Neuronal stem cell (in vitro differentiated cells): ENCODE data around the gene PRUNE2.

Experiments used
- DNase-seq: peaks from one replicate; pipeline ENCODE4 v3.0.0-alpha.2; 2013; ENCODE audit warnings: low spot score
- H2AFZ ChIP-seq: one replicate; pipeline ENCODE4 v1.6.1; 2013; ENCODE audit warnings: mild to moderate bottlenecking, low read length, inconsistent platforms
- H2AK5ac ChIP-seq: 2 replicates; pipeline ENCODE4 v1.6.1; 2013; ENCODE audit warnings: low read depth, mild to moderate bottlenecking, inconsistent platforms, low read length, moderate library complexity, mixed read lengths
- H2BK120ac ChIP-seq: 2 replicates; pipeline ENCODE4 v1.6.1; 2013; ENCODE audit warnings: low read depth, mild to moderate bottlenecking, inconsistent platforms, low read length, moderate library complexity, mixed read lengths
- H2BK12ac ChIP-seq: one replicate; pipeline ENCODE4 v1.6.1; 2013; ENCODE audit warnings: low read length, inconsistent platforms
- H2BK15ac ChIP-seq: 2 replicates; pipeline ENCODE4 v1.6.1; 2013; ENCODE audit warnings: mild to moderate bottlenecking, low read length, inconsistent platforms, mixed read lengths
- H2BK5ac ChIP-seq: one replicate; pipeline ENCODE4 v1.6.1; 2013; ENCODE audit warnings: inconsistent platforms, mild to moderate bottlenecking, low read length, moderate library complexity
- H3K14ac ChIP-seq: one replicate; pipeline ENCODE4 v1.6.1; 2013; ENCODE audit warnings: low read length, inconsistent platforms
- H3K18ac ChIP-seq: 2 replicates; pipeline ENCODE4 v1.6.1; 2013; ENCODE audit warnings: low read length, inconsistent platforms
- H3K23ac ChIP-seq: 2 replicates; pipeline ENCODE4 v1.6.1; 2013; ENCODE audit warnings: low read depth, mild to moderate bottlenecking, mixed read lengths, low read length, inconsistent platforms; ENCODE audit not compliant: poor library complexity
- H3K27ac ChIP-seq: replicated peaks from 3 replicates; pipeline ENCODE4 v1.5.1; 2013; ENCODE audit warnings: low read length, inconsistent platforms
- H3K27me3 ChIP-seq, 3 experiments: 2 replicates each; pipeline ENCODE4 v1.6.1; 2013; ENCODE audit warnings: low read length in 3 of 3, mild to moderate bottlenecking in 2 of 3, inconsistent platforms in 1 of 3, low read depth in 1 of 3, mixed read lengths in 1 of 3, moderate library complexity in 1 of 3; ENCODE audit not compliant: control insufficient read depth in 3 of 3, insufficient read depth in 3 of 3
- H3K36me3 ChIP-seq, 2 donors: replicated peaks in 1 of 2; 2 replicates each; pipeline ENCODE4 v1.6.1; 2013; ENCODE audit warnings: low read length in 2 of 2; ENCODE audit not compliant: control insufficient read depth in 2 of 2, insufficient read depth in 2 of 2
- H3K4ac ChIP-seq: 2 replicates; pipeline ENCODE4 v1.6.1; 2013; ENCODE audit warnings: inconsistent platforms, mild to moderate bottlenecking, low read length, moderate library complexity
- H3K4me1 ChIP-seq, 2 donors: 1 replicate in 1 of 2; 2 replicates in 1 of 2; pipeline ENCODE4 v1.6.1; 2013; ENCODE audit warnings: low read length in 2 of 2, low read depth in 1 of 2; ENCODE audit not compliant: control insufficient read depth in 2 of 2, insufficient read depth in 1 of 2
- H3K4me2 ChIP-seq: one replicate; pipeline ENCODE4 v1.6.1; 2013; ENCODE audit warnings: mild to moderate bottlenecking, low read length, inconsistent platforms; ENCODE audit not compliant: insufficient read depth, poor library complexity, severe bottlenecking
- H3K4me3 ChIP-seq, 2 donors: 2 replicates each; pipeline ENCODE4 v1.5.1; 2013; ENCODE audit warnings: low read length in 2 of 2, mild to moderate bottlenecking in 2 of 2, inconsistent platforms in 1 of 2, moderate library complexity in 1 of 2
- H3K79me1 ChIP-seq: one replicate; pipeline ENCODE4 v1.6.1; 2013; ENCODE audit warnings: low read depth, mild to moderate bottlenecking, inconsistent platforms, low read length, moderate library complexity
- H3K9ac ChIP-seq: one replicate; pipeline ENCODE4 v1.6.1; 2013; ENCODE audit warnings: mild to moderate bottlenecking, low read depth, low read length, inconsistent platforms; ENCODE audit not compliant: poor library complexity
- H3K9me3 ChIP-seq, 2 donors: replicated peaks in 1 of 2; 2 replicates each; pipeline versions ENCODE3 to v1.6.1; 2013; ENCODE audit warnings: low read length in 2 of 2, mild to moderate bottlenecking in 2 of 2, inconsistent platforms in 1 of 2, low read depth in 1 of 2, mixed read lengths in 1 of 2, moderate library complexity in 1 of 2; ENCODE audit not compliant: control insufficient read depth in 2 of 2, insufficient read depth in 1 of 2
- H4K8ac ChIP-seq: one replicate; pipeline ENCODE4 v1.6.1; 2013; ENCODE audit warnings: low read depth, mild to moderate bottlenecking, inconsistent platforms, low read length, moderate library complexity
- H4K91ac ChIP-seq: one replicate; pipeline ENCODE4 v1.6.1; 2013; ENCODE audit warnings: low read length, low read depth, mild to moderate bottlenecking, inconsistent platforms; ENCODE audit not compliant: poor library complexity
- WGBS, 2 donors: extraction: QIAGEN DNeasy Blood & Tissue Kit; methylation state at CpG; one replicate each; pipeline ENCODE4 v1.1.7; 2013; ENCODE audit warnings: missing lambda C conversion rate in 2 of 2, mixed read lengths in 1 of 2; ENCODE audit not compliant: insufficient read length in 2 of 2, insufficient replicate concordance in 1 of 2; ENCODE audit errors: extremely low coverage in 2 of 2; 5-methylcytosine and 5-hydroxymethylcytosine counted together

PRUNE2 gene

DNA sequence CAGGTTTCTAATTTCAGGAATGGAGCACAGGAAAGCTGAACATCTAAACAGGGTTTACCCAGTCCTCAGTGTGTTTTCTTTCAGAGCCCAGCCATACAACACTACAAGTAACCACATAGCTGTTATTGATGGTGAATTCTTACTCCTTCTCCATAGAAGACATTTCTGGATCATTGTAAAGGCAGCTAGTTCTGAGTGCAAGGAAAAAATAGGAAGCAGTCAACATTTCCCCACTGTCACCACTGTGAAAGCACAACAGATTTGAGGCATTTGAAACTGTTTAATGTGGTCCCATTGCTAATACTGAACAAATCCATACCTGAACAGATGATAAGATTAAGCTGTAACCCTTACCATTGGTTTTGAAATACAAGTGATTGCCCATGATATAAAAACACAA lies 286.7 kb downstream of the PRUNE2 start:
- H3K4ac ChIP-seq: no peak overlapping the region
- no peaks in the 10 kb centered on the region for H3K36me3 ChIP-seq
- no peak overlapping the region for H4K8ac ChIP-seq
- peaks cover under 1 to 10% of the 10 kb centered on the region in 2 donors for H3K4me1 ChIP-seq
- no peak overlapping the region for H2BK15ac ChIP-seq
- H2AFZ ChIP-seq: no peak overlapping the region
- no peak overlapping the region for H3K4me2 ChIP-seq
- H3K4me3 ChIP-seq: no peak overlapping the region
- H4K91ac ChIP-seq: no peak overlapping the region
- no peak for DNase-seq
- no peak overlapping the region for H2BK120ac ChIP-seq
- no peaks in the 10 kb centered on the region for H3K27me3 ChIP-seq
- no peak overlapping the region for H2BK5ac ChIP-seq
- no peak overlapping the region for H2BK12ac ChIP-seq
- H3K27ac ChIP-seq: no peak overlapping the region
- no peak overlapping the region for H3K23ac ChIP-seq
- H3K9me3 ChIP-seq: no peaks in the 10 kb centered on the region
- H3K18ac ChIP-seq: no peak overlapping the region
- no peak overlapping the region for H3K14ac ChIP-seq
- H3K9ac ChIP-seq: no peak overlapping the region
- H2AK5ac ChIP-seq: no peak overlapping the region
- no peaks in the 10 kb centered on the region for H3K79me1 ChIP-seq

DNA sequence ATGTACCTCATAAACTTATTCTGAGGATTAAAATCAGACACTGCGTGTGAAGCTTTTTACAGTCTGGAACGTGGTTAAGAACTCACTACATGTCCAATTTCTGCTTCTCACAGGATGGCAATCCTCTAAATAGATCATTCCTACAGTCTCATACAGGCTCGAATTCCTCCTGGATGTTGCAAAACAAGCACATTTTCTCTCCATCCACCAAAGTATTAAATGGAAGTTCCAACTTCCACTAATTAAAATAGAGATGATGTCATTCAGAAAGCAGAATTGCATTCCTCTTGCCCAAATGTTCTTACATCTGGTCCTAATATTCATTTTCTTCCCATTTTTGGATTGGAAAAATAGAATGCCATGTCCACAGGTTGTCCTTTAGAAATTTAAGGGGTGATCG lies 287.2 kb downstream of the PRUNE2 start:
- H3K4ac ChIP-seq: no peak overlapping the region
- H4K8ac ChIP-seq: no peak overlapping the region
- H2AK5ac ChIP-seq: no peak overlapping the region
- no peak overlapping the region for H3K27ac ChIP-seq
- no peak overlapping the region for H2BK15ac ChIP-seq
- no peak overlapping the region for H2BK12ac ChIP-seq
- no peak overlapping the region for H3K14ac ChIP-seq
- no peak overlapping the region for H4K91ac ChIP-seq
- no CpG with 5 or more reads among the region's 4 CpGs for WGBS, 2 donors
- H3K4me3 ChIP-seq: no peak overlapping the region
- H3K36me3 ChIP-seq: no peaks in the 10 kb centered on the region
- no peak overlapping the region for H3K18ac ChIP-seq
- H3K79me1 ChIP-seq: no peaks in the 10 kb centered on the region
- DNase-seq: no peak
- no peaks in the 10 kb centered on the region for H3K27me3 ChIP-seq
- H3K4me2 ChIP-seq: no peak overlapping the region
- H3K9me3 ChIP-seq: no peaks in the 10 kb centered on the region
- peaks cover 0 to 5% of the 10 kb centered on the region in 2 donors for H3K4me1 ChIP-seq
- no peak overlapping the region for H3K23ac ChIP-seq
- no peak overlapping the region for H2BK120ac ChIP-seq
- no peak overlapping the region for H2BK5ac ChIP-seq
- H2AFZ ChIP-seq: no peak overlapping the region
- H3K9ac ChIP-seq: no peak overlapping the region

DNA sequence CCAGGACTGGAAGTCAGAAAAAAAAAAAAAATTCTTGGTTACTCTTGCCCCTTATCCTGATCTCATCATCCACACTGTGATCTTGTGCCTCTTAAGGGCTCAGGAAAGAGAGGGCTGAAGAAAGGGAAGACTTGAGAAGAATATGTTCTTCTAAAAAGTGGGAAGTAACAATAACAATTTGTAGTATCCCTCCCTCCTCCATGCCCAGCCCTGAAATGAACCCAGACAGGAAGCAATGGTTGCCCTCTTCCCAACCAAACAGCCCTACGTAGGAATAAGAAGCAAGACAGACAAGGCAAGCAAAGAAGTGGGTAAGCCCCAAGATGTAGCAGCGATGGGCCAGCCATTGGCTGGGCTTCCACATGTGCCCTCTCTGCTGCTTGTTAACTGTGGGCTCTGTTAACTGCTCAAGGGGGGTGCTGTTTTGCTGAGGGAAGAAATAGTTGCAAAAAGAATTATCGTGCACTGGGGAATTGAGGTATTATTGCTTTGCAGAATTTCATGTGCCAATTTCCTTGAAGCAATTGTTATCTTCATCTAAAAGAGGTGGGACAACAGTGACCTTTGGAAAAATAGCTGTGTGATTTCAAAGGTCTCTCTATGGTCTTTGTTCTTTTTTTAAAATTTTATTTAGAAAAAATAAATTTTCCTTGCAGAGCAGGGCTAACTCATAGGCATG lies 288.3 kb downstream of the PRUNE2 start:
- no peaks in the 10 kb centered on the region for H3K79me1 ChIP-seq
- no peak overlapping the region for H3K23ac ChIP-seq
- no peaks in the 10 kb centered on the region for H3K4me1 ChIP-seq
- H3K27ac ChIP-seq: no peak overlapping the region
- no peak overlapping the region for H4K8ac ChIP-seq
- no peak overlapping the region for H2BK120ac ChIP-seq
- H2BK12ac ChIP-seq: no peak overlapping the region
- no peak overlapping the region for H2AFZ ChIP-seq
- no CpG with 5 or more reads among the region's 3 CpGs for WGBS, 2 donors
- H3K36me3 ChIP-seq: no peaks in the 10 kb centered on the region
- no peak overlapping the region for H3K9ac ChIP-seq
- no peak overlapping the region for H3K4ac ChIP-seq
- H3K9me3 ChIP-seq: no peaks in the 10 kb centered on the region
- no peak overlapping the region for H3K14ac ChIP-seq
- H4K91ac ChIP-seq: no peak overlapping the region
- no peak overlapping the region for H2AK5ac ChIP-seq
- H3K4me3 ChIP-seq: no peak overlapping the region
- no peak overlapping the region for H3K18ac ChIP-seq
- no peak overlapping the region for H3K4me2 ChIP-seq
- H3K27me3 ChIP-seq: no peaks in the 10 kb centered on the region
- no peak overlapping the region for H2BK15ac ChIP-seq
- DNase-seq: no peak
- H2BK5ac ChIP-seq: no peak overlapping the region

DNA sequence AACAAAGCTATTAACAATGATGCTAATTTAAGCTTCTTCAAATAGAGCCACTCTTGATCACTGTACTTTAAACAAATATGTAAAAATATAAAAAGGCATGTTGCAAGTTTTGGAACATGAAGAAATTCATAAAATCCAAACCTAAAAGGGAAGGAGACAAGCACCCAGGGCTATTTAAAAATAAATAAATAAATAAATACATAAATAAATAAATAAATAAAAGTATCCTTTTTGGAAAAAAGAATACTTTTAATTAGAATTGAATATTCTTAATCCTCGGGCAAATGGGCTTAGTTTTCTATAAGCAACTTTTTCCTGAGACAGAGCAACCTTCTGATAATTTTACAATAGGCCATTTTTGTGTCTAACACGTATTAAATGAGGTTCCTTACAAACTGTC lies 289.1 kb downstream of the PRUNE2 start:
- Histone ChIP-seq H3K9ac (no peak overlapping the region), H2AFZ (no peak overlapping the region), H3K4me2 (no peak overlapping the region), H3K4ac (no peak overlapping the region), H2AK5ac (no peak overlapping the region), H2BK5ac (no peak overlapping the region), H3K14ac (no peak overlapping the region), H4K91ac (no peak overlapping the region), H2BK120ac (no peak overlapping the region), H3K9me3 (no peaks in the 10 kb centered on the region), H3K23ac (no peak overlapping the region), H2BK12ac (no peak overlapping the region), H3K27ac (no peak overlapping the region), H3K18ac (no peak overlapping the region), H2BK15ac (no peak overlapping the region), H3K79me1 (no peaks in the 10 kb centered on the region), H3K4me3 (no peak overlapping the region), H3K4me1 (peaks cover 0 to 6% of the 10 kb centered on the region in 2 donors), H3K36me3 (no peaks in the 10 kb centered on the region), H3K27me3 (no peaks in the 10 kb centered on the region), H4K8ac (no peak overlapping the region)
- WGBS, 2 donors: no CpG with 5 or more reads among the region's 2 CpGs
- DNase-seq: no peak
